Type B pancreatic cell (in vitro differentiated cells): ENCODE data around the gene CST5. TPM values are rescaled to one million over a fixed set of nuclear protein-coding genes. Genes with fewer than 3 reads are reported as not detected.
A peak's percentile ranks its signal among the peaks of the same experiment; 100 is the strongest.
"Not testable (repeated sequence)": the region's sequence is repeated elsewhere in the genome, so short reads cannot be mapped to it uniquely, and the experiment has no call there.

ENCODE experiments used
- DNase-seq: peaks from one replicate; pipeline ENCODE4 v3.0.0; 2021; ENCODE audit warnings: mixed read lengths; ENCODE audit not compliant: unreplicated experiment; ENCODE audit errors: extremely low spot score
- H3K27ac Mint-ChIP-seq: 2 replicates; pipeline ENCODE4 v1.8.0; 2021; ENCODE audit warnings: mild to moderate bottlenecking, mixed read lengths
- H3K27me3 Mint-ChIP-seq: 2 replicates; pipeline ENCODE4 v1.8.0; 2021; ENCODE audit warnings: mixed read lengths
- H3K36me3 Mint-ChIP-seq: 2 replicates; pipeline ENCODE4 v1.8.0; 2021; ENCODE audit warnings: mixed read lengths
- H3K4me1 Mint-ChIP-seq: one replicate; pipeline ENCODE4 v1.8.0; 2021; ENCODE audit warnings: mixed read lengths; ENCODE audit not compliant: unreplicated experiment
- H3K4me3 Mint-ChIP-seq: 2 replicates; pipeline ENCODE4 v1.8.0; 2021; ENCODE audit warnings: mild to moderate bottlenecking, mixed read lengths
- H3K9me3 Mint-ChIP-seq: 2 replicates; pipeline ENCODE4 v1.8.0; 2021; ENCODE audit warnings: mixed read lengths
- CTCF ChIP-seq: fragments of 200-600 bp; sonication (generic); conservative IDR thresholded peaks from 2 replicates; pipeline ENCODE4 v1.5.0; 2021; ENCODE audit warnings: antibody characterized with exemption, mild to moderate bottlenecking
- total RNA-seq: library from RNA; stranded (reverse); gene quantifications from 2 replicates; pipeline ENCODE4 v1.2.1, GENCODE V29; 2021; ENCODE audit warnings: low replicate concordance

The CST5 gene
- total RNA-seq, 1 donor from 2014 or later, result not detected

GRCh38 chr20:23856736-23857135 is 22.8 kb downstream of the CST5 start:
- peaks cover 3% of the 10 kb centered on the region for H3K27me3 Mint-ChIP-seq
- no peak for TF ChIP-seq CTCF
- peaks cover 4% of the 10 kb centered on the region for H3K4me1 Mint-ChIP-seq
- no peaks in the 10 kb centered on the region for H3K36me3 Mint-ChIP-seq
- no peak overlapping the region for H3K4me3 Mint-ChIP-seq
- H3K27ac Mint-ChIP-seq, result no peak overlapping the region
- DNase-seq, result no peak
- H3K9me3 Mint-ChIP-seq, result no peaks in the 10 kb centered on the region

GRCh38 chr20:23856226-23856625 is 23.3 kb downstream of the CST5 start:
- no peak overlapping the region for H3K27ac Mint-ChIP-seq
- no peak for TF ChIP-seq CTCF
- no peak for DNase-seq
- peaks cover 3% of the 10 kb centered on the region for H3K27me3 Mint-ChIP-seq
- no peaks in the 10 kb centered on the region for H3K9me3 Mint-ChIP-seq
- no peak overlapping the region for H3K4me3 Mint-ChIP-seq
- peaks cover 4% of the 10 kb centered on the region for H3K4me1 Mint-ChIP-seq
- H3K36me3 Mint-ChIP-seq, result no peaks in the 10 kb centered on the region

GRCh38 chr20:23841693-23842092 is 37.9 kb downstream of the CST5 start:
- H3K9me3 Mint-ChIP-seq, result no peaks in the 10 kb centered on the region
- H3K4me3 Mint-ChIP-seq, result no peak overlapping the region
- no peak overlapping the region for H3K27ac Mint-ChIP-seq
- no peak for TF ChIP-seq CTCF
- H3K27me3 Mint-ChIP-seq, result peaks cover 18% of the 10 kb centered on the region
- H3K36me3 Mint-ChIP-seq, result no peaks in the 10 kb centered on the region
- no peaks in the 10 kb centered on the region for H3K4me1 Mint-ChIP-seq
- DNase-seq, result no peak

GRCh38 chr20:23835716-23836115 is 43.8 kb downstream of the CST5 start:
- DNase-seq, result no peak
- Mint-ChIP-seq H3K27ac (no peak overlapping the region), H3K27me3 (peaks cover 19% of the 10 kb centered on the region), H3K36me3 (peaks cover 5% of the 10 kb centered on the region), H3K4me1 (peaks cover 5% of the 10 kb centered on the region), H3K9me3 (peaks cover 6% of the 10 kb centered on the region), H3K4me3 (no peak overlapping the region)
- TF ChIP-seq CTCF, result no peak

GRCh38 chr20:23832775-23833513 is 46.6 kb downstream of the CST5 start:
- DNase-seq, result no peak
- H3K4me1 Mint-ChIP-seq, result peaks cover 5% of the 10 kb centered on the region
- H3K9me3 Mint-ChIP-seq, result peaks cover 6% of the 10 kb centered on the region
- H3K27me3 Mint-ChIP-seq, result peaks cover 17% of the 10 kb centered on the region
- peak overlapping the region; percentile 89 for H3K27ac Mint-ChIP-seq
- H3K4me3 Mint-ChIP-seq, result no peak overlapping the region
- H3K36me3 Mint-ChIP-seq, result peaks cover 5% of the 10 kb centered on the region
- no peak for TF ChIP-seq CTCF

GRCh38 chr20:23831961-23832360 is 47.6 kb downstream of the CST5 start:
- H3K9me3 Mint-ChIP-seq, H3K27ac Mint-ChIP-seq, DNase-seq, H3K4me3 Mint-ChIP-seq, H3K36me3 Mint-ChIP-seq: not testable (repeated sequence)
- peaks cover 10% of the 10 kb centered on the region for H3K4me1 Mint-ChIP-seq
- peaks cover 16% of the 10 kb centered on the region for H3K27me3 Mint-ChIP-seq
